Heart left ventricle (tissue), 16 donors: ENCODE data around the gene TTLL1. TPM values are rescaled to one million over a fixed set of nuclear protein-coding genes. Genes with fewer than 3 reads are reported as not detected.
A peak's percentile ranks its signal among the peaks of the same experiment; 100 is the strongest.

Experiments
- ATAC-seq, 4 donors: fragments of 200-7000 bp; cut with Tn5 transposase; one replicate each; pipeline ENCODE4 v1.9.1; 2020 to 2022; ENCODE audit warnings: moderate library complexity in 4 of 4, mild to moderate bottlenecking in 3 of 4, moderate number of reproducible peaks in 1 of 4
- DNase-seq, 5 donors: peaks; one replicate each; pipeline ENCODE4 v3.0.0-alpha.2; 2020
- H3K27ac ChIP-seq, 12 donors: fragments of 200-600 bp; sonication (generic) in 4 of 12; one replicate each; pipeline versions ENCODE4 v1.5.0 to v1.8.0; 2016 to 2022; ENCODE audit warnings: mild to moderate bottlenecking in 2 of 12
- H3K27me3 ChIP-seq, 9 donors: fragments of 200-600 bp; sonication (generic) in 2 of 9; one replicate each; pipeline versions ENCODE4 v1.5.1 to v1.8.0; 2016 to 2022; ENCODE audit warnings: mild to moderate bottlenecking in 3 of 9
- H3K36me3 ChIP-seq, 9 donors: fragments of 200-600 bp; sonication (generic) in 2 of 9; one replicate each; pipeline versions ENCODE4 v1.5.0 to v1.8.0; 2018 to 2022; ENCODE audit warnings: mild to moderate bottlenecking in 2 of 9
- H3K4me1 ChIP-seq, 12 donors: fragments of 200-600 bp; sonication (generic) in 4 of 12; one replicate each; pipeline versions ENCODE4 v1.5.0 to v1.8.0; 2016 to 2022; ENCODE audit warnings: mild to moderate bottlenecking in 3 of 12
- H3K4me3 ChIP-seq, 12 donors: fragments of 200-600 bp; sonication (generic) in 4 of 12; one replicate each; pipeline versions ENCODE4 v1.5.0 to v1.8.0; 2017 to 2022; ENCODE audit warnings: mild to moderate bottlenecking in 9 of 12, moderate library complexity in 4 of 12
- H3K9me3 ChIP-seq, 12 donors: fragments of 200-600 bp; sonication (generic) in 4 of 12; one replicate each; pipeline versions ENCODE4 v1.5.0 to v1.8.0; 2016 to 2022; ENCODE audit warnings: mild to moderate bottlenecking in 1 of 12
- POLR2A ChIP-seq, 2 donors: fragments of 450-650 bp; IDR thresholded peaks; one replicate each; pipeline ENCODE4 v1.6.1; 2017; ENCODE audit warnings: antibody characterized with exemption in 2 of 2, mild to moderate bottlenecking in 2 of 2, moderate library complexity in 2 of 2
- WGBS, 4 donors: extraction: QIAGEN DNeasy Blood & Tissue Kit in 2 of 4; methylation state at CpG; one replicate each; pipeline versions ENCODE4 v1.1.5 to v1.1.7; 2013 to 2018; 5-methylcytosine and 5-hydroxymethylcytosine counted together
- intact Hi-C, 10 donors: fragments of 100-400 bp; cut with DNase I; formaldehyde crosslinking; loops; one replicate each; pipeline versions ENCODE4 v1.11.1 to v1.14.2; 2022
- polyA plus RNA-seq, 2 donors: library from polyadenylated mRNA; stranded (reverse); fragments of 200-250 nt; gene quantifications; one replicate each; pipeline ENCODE4 v1.2.3, GENCODE V29; 2013
- total RNA-seq, 9 donors: library from RNA; depleted of rRNA in 2 of 9; stranded (reverse); fragments of >200 nt in 2 of 9; fragmentation: NEBNext Ultra II Directional in 3 of 9; extraction: Animal tissue kit (Norgen Biotek cat#: 25700) in 3 of 9; gene quantifications; one replicate each; pipeline versions ENCODE4 v1.1.0 to v1.2.4, GENCODE V29; 2016 to 2023
- TF ChIP-seq, protein P1 (sequence below), 12 donors: fragments of 200-600 bp; sonication (generic) in 4 of 12; IDR thresholded peaks; one replicate each; pipeline versions ENCODE4 v1.5.0 to v1.8.0; 2018 to 2022; ENCODE audit warnings: antibody characterized with exemption in 12 of 12, mild to moderate bottlenecking in 5 of 12
- donor health status: ischemic (EF 13 %, LVEDD 7.1; RV severe dilation, severe dysfunction).
- donor health status: healthy with polysubstance abuse.
- donor health status: DM: no; HTN: yes; CAD: no.
- donor health status: DM: no; HTN: no; CAD: no.
- donor health status: ischemic (EF 25% LVEDD 6.9; RV normal size, moderate dysfunction).
- donor health status: ischemic (EF 25% LVEDD 5.7; RV mildly dilated, moderate dysfunction).
- donor health status: healthy.
- donor health status: DM: yes; HTN: yes; CAD: no.
- donor health status: ischemic (EF 35%, LVEDD 5.7; RV mildly dilated, moderate dysfunction).
- donor health status: nonischemic (EF 11% LVEDD 7.7; RV severe dilation, severe dysfunction).
- donor health status: DM: yes; HTN: yes; CAD: no.
- donor health status: PGD.
- donor health status: ischemic (EF 29% LVEDD 5.4; RV normal size, mild dysfunction).
- donor health status: nonischemic (EF 23%, LVEDD 6.1; RV moderate dilation, normal function).

TTLL1 gene
- total and polyA plus RNA-seq, 11 donors: 4.4 to 13.2 (median 7.5) TPM

DNA sequence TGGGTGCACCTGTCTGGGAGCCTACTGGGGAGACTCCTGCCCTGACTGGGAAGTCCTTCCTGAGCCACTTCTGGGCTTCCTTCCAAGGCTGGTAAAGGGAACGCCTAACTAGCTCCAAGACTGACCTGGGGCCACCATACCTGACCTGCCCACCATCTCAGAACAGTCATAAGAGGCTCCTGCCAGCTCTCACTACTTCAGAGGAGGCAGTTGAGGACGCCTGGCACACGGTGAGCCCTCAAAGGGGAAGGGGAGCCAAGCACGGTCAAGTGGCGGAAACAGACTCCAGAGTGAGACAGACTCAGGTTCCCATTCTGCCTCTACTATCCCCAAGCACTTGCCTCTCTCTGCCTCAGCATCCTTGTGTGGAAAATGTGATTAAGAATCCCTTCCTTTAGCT, 46.4 kb upstream of the TTLL1 start:
- ATAC-seq (no peak), DNase-seq (no peak)
- Histone ChIP-seq H3K36me3 (peaks cover 0 to 91% (median 69%) of the 10 kb centered on the region in 9 donors), H3K27ac (peak overlapping the region in 1 of 12 donors; percentile 55), H3K9me3 (no peaks in the 10 kb centered on the region), H3K27me3 (no peaks in the 10 kb centered on the region), H3K4me1 (peaks cover 0 to 36% (median 19%) of the 10 kb centered on the region in 12 donors), H3K4me3 (no peak overlapping the region)
- intact Hi-C loops: loop anchor here in 1 of 10 donors (10.0 kb wide), 1 partner anchor 61 kb away; no protein-coding TSS in a partner anchor
- TF ChIP-seq, protein P1, sequence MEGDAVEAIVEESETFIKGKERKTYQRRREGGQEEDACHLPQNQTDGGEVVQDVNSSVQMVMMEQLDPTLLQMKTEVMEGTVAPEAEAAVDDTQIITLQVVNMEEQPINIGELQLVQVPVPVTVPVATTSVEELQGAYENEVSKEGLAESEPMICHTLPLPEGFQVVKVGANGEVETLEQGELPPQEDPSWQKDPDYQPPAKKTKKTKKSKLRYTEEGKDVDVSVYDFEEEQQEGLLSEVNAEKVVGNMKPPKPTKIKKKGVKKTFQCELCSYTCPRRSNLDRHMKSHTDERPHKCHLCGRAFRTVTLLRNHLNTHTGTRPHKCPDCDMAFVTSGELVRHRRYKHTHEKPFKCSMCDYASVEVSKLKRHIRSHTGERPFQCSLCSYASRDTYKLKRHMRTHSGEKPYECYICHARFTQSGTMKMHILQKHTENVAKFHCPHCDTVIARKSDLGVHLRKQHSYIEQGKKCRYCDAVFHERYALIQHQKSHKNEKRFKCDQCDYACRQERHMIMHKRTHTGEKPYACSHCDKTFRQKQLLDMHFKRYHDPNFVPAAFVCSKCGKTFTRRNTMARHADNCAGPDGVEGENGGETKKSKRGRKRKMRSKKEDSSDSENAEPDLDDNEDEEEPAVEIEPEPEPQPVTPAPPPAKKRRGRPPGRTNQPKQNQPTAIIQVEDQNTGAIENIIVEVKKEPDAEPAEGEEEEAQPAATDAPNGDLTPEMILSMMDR (IDR thresholded peaks at IDR 0.05): no peak
- WGBS, 4 donors: 80 to 92% (median 83%) methylated on average over 5 of the region's 5 CpGs

DNA sequence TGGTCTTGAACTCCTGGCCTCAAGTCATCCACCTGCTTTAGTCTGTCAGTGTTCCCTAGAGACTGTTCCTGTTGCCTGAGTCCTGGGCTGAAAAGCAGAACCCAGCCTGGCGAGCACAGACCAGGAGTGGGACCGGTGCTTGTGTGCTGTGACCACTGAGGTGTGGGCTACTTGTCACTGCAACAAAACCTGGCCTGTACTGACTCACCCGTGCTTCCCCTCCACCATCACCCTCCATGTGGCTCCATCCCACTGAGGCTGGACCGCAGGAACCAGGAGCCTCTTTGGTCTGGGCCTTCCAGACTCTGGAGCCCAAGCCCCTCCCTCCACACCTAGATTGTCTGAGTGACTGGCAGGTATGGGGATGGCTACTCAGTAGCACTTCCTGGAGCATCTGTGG, 45.4 kb upstream of the TTLL1 start:
- intact Hi-C loops: loop anchor here in 1 of 10 donors (10.0 kb wide), 1 partner anchor 60 kb away; no protein-coding TSS in a partner anchor
- H3K36me3 ChIP-seq: peaks cover 0 to 81% (median 59%) of the 10 kb centered on the region in 9 donors

DNA sequence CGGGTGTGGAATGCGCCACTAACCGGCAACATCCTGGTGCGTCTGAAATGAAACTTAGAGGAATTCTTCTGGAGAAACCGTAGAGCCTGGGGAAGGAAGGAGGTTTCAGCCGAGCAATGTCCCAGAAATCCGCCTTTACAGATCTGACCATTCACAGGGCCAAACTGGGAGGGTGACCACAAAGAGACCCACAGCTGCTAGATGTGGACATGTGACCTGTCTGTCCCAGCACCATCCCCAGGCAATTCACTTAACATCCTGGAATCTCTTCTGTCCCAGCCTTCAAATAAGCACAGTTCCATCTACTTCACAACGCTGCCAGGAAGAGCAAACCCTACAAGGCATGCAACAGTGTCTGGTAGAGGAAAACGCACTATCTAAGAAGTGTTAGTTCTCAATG, 44.2 kb upstream of the TTLL1 start:
- intact Hi-C loops: loop anchor here in 1 of 10 donors (10.0 kb wide), 1 partner anchor 59 kb away; no protein-coding TSS in a partner anchor
- no peaks in the 10 kb centered on the region for H3K27me3 ChIP-seq
- 91 to 93% (median 92%) methylated on average over 9 of the region's 9 CpGs for WGBS, 4 donors
- no peak for ATAC-seq
- no peak for DNase-seq
- no peak overlapping the region for H3K27ac ChIP-seq
- no peaks in the 10 kb centered on the region for H3K9me3 ChIP-seq
- TF ChIP-seq POLR2A (IDR thresholded peaks at IDR 0.05): no peak
- TF ChIP-seq, protein P1 (IDR thresholded peaks at IDR 0.05): no peak
- H3K4me3 ChIP-seq: no peak overlapping the region
- peaks cover 0 to 36% (median 19%) of the 10 kb centered on the region in 12 donors for H3K4me1 ChIP-seq
- H3K36me3 ChIP-seq: peaks cover 0 to 70% (median 49%) of the 10 kb centered on the region in 9 donors

More for the DNA sequence above, 45.4 kb upstream of the TTLL1 start:
- Histone ChIP-seq H3K4me1 (peaks cover 0 to 36% (median 19%) of the 10 kb centered on the region in 12 donors), H3K9me3 (no peaks in the 10 kb centered on the region), H3K4me3 (no peak overlapping the region), H3K27ac (no peak overlapping the region), H3K27me3 (no peaks in the 10 kb centered on the region)
- 93 to 98% (median 97%) methylated on average over 3 to 4 of the region's 4 CpGs for WGBS, 4 donors
- TF ChIP-seq, protein P1 (IDR thresholded peaks at IDR 0.05): no peak
- no peak for TF ChIP-seq POLR2A (IDR thresholded peaks at IDR 0.05)
- ATAC-seq: no peak
- DNase-seq: no peak

DNA sequence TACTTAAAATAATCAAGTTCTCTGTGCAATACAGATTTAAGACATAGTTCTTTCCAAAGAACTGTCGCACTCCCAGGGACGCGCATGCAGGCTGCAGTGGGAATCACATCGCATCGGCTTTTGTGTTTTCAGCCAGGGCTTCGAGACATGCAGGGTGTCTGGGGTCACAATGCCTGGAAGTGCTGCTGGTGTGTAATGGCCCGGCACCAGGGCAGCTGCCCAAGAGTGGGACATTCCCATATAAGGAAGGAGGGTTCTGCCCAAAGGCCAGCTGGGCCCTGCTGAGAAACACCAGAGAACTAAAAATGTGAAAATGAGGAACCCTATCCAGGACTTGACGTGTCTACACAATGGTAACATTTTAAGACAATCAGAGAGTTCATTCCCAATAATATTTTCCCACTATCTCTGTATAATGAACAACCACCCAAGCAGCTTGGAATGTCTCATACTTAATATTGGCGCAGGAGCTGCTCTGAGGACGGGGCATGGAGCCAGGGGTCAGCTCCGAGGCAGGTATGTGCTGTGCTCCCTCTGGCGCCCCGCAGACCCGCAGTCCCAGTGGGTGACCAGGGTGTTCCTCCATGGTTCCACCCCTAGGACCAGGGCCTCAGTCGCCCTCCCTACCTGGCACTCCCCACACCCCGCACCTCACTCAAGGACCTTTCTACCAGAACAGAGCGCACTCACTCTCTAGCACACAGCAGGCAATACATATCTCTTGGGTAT, 42.7 kb upstream of the TTLL1 start:
- H3K36me3 ChIP-seq: peaks cover 0 to 55% (median 34%) of the 10 kb centered on the region in 9 donors
- H3K27ac ChIP-seq: peak overlapping the region in 6 of 12 donors; percentile 1 to 66 (median 42)
- peak in 3 of 5 donors; percentile 42 to 60 (median 43) for DNase-seq
- TF ChIP-seq, protein P1 (IDR thresholded peaks at IDR 0.05): no peak
- H3K4me3 ChIP-seq: no peak overlapping the region
- no peaks in the 10 kb centered on the region for H3K9me3 ChIP-seq
- H3K27me3 ChIP-seq: no peaks in the 10 kb centered on the region
- intact Hi-C loops: loop anchor here in 1 of 10 donors (10.0 kb wide), 1 partner anchor 57 kb away; no protein-coding TSS in a partner anchor
- 65 to 76% (median 66%) methylated on average over 14 to 17 of the region's 17 CpGs for WGBS, 4 donors
- peaks cover 0 to 30% (median 18%) of the 10 kb centered on the region in 12 donors for H3K4me1 ChIP-seq
- ATAC-seq: peak; percentile 52 to 80 (median 61)
